ENCODE results near the gene CTNNA3. TPM values are rescaled to one million over a fixed set of nuclear protein-coding genes. Genes with fewer than 3 reads are reported as not detected.

CTNNA3 gene
- total and polyA plus RNA-seq, 7 donors: 0.85 to 66.2 (median 28.1) TPM

DNA sequence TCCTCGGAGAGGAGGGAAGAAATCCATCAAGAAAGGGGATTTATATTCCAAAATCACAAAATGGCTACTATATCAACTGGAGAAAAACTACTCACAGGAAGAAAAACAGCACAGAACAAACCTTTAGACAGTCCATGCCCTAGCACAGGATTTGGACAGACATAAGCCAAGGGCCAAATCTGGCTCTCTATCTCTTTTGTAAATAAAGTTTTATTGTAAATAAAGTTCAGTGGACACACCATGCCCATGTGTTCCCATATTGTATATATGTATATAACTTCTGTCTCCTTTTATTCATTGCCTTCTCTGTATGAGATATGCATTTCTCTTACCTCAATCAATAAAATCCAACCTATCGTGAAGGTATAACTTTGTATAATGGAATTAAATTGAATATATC lies 1513.0 kb downstream of the CTNNA3 start:
- no peak overlapping the region for H3K27ac ChIP-seq
- no peaks in the 10 kb centered on the region for H3K9me3 ChIP-seq
- TF ChIP-seq, protein P1, sequence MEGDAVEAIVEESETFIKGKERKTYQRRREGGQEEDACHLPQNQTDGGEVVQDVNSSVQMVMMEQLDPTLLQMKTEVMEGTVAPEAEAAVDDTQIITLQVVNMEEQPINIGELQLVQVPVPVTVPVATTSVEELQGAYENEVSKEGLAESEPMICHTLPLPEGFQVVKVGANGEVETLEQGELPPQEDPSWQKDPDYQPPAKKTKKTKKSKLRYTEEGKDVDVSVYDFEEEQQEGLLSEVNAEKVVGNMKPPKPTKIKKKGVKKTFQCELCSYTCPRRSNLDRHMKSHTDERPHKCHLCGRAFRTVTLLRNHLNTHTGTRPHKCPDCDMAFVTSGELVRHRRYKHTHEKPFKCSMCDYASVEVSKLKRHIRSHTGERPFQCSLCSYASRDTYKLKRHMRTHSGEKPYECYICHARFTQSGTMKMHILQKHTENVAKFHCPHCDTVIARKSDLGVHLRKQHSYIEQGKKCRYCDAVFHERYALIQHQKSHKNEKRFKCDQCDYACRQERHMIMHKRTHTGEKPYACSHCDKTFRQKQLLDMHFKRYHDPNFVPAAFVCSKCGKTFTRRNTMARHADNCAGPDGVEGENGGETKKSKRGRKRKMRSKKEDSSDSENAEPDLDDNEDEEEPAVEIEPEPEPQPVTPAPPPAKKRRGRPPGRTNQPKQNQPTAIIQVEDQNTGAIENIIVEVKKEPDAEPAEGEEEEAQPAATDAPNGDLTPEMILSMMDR (IDR thresholded peaks at IDR 0.05): no peak
- no peak overlapping the region for H3K4me3 ChIP-seq
- 88 to 95% (median 93%) methylated on average over 2 of the region's 2 CpGs for WGBS, 3 donors
- no peaks in the 10 kb centered on the region for H3K4me1 ChIP-seq
- no peaks in the 10 kb centered on the region for H3K27me3 ChIP-seq (ENCODE audit: insufficient read depth in 3 of 3, low read length in 2 of 3)
- DNase-seq (no peak), ATAC-seq (no peak)
- H3K36me3 ChIP-seq (ENCODE audit: insufficient read depth in 1 of 2, low read depth in 1 of 2): no peaks in the 10 kb centered on the region
- intact Hi-C loops (cut with DNase I): no loop called here

DNA sequence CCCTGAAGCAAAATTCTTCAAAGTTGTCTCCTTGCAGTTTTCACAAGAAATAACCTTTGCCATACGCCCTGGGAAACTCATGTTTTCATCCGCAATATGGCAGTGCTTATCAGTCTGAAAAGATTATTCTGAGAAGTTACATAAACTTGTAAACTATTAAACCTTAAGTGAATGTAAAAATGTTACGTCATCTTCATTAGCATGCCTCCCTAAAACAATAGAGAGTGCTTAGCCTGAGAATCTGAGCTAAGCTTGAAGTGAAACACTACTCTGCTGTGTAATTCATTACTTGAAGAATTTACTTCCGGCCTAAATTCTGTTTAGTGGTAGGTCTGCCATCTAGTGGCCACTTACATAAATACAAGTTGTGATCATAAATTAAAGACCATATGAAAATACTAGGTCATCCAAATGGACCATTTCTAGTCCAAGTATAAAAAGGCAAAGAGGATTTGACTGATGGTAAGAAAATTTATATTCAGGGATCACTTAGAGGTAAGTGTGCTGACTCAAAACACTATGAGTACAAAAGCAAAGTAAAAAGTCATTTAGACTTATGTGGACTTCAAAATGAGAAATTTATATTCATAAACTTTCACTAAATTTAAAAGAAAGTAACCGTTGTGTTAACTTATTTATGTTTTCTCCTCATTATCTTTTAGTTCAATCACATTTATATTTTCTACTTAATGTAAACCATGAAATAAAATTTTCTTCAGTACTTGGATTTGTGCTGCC lies 1515.2 kb downstream of the CTNNA3 start:
- Histone ChIP-seq H3K4me1 (no peaks in the 10 kb centered on the region), H3K27me3 (ENCODE audit: insufficient read depth in 3 of 3, low read length in 2 of 3) (no peaks in the 10 kb centered on the region), H3K27ac (no peak overlapping the region), H3K36me3 (ENCODE audit: insufficient read depth in 1 of 2, low read depth in 1 of 2) (no peaks in the 10 kb centered on the region), H3K4me3 (no peak overlapping the region), H3K9me3 (no peaks in the 10 kb centered on the region)
- no peak for DNase-seq
- ATAC-seq: peak; percentile 65 to 72 (median 66)
- WGBS, 3 donors: 49 to 54% (median 50%) methylated on average over 5 of the region's 5 CpGs
- intact Hi-C loops (cut with DNase I): no loop called here
- TF ChIP-seq, protein P1 (IDR thresholded peaks at IDR 0.05): peak; percentile 72

DNA sequence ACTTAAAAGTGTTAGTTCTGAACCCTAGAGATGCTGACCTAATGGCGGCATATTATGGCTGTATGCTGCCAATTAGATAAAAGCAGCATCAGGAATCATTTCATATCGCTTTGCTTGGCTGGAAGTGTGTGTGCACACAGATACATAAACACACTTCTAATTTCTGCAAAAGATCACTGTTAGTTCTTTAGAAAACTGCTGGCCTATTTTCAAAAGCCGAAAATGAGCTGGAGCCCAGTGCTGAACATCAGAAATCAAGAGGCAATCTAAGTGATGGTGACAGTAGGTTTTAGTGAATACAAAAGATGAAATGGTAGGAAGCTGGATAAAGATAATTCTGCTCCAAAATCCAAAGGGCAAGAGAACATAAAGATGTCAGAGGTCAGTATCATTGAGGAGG lies 1516.0 kb downstream of the CTNNA3 start:
- intact Hi-C loops (cut with DNase I): no loop called here

DNA sequence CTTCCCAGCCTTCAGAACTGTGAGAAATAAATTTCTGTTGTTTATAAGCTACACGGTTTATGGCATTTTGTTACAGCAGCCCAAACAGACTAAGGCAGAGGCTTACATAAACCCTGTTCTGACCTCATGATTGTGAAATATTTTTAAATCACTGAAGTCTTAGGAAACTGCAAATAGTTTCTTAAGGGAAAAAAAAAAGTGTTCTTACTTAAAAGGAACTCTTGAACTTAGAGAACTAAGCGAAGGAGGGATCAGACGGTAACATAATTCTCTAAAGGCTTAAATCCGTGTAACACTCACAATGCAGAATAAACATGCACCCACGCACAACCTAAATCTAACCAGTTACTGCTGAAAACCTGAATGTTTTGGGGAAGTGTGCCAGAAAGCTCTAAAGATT lies 1519.2 kb downstream of the CTNNA3 start:
- Histone ChIP-seq H3K4me3 (no peak overlapping the region), H3K27me3 (ENCODE audit: insufficient read depth in 3 of 3, low read length in 2 of 3) (no peaks in the 10 kb centered on the region), H3K27ac (no peak overlapping the region), H3K4me1 (no peaks in the 10 kb centered on the region), H3K9me3 (no peaks in the 10 kb centered on the region), H3K36me3 (ENCODE audit: insufficient read depth in 1 of 2, low read depth in 1 of 2) (no peaks in the 10 kb centered on the region)
- intact Hi-C loops (cut with DNase I): no loop called here
- TF ChIP-seq, protein P1 (IDR thresholded peaks at IDR 0.05): no peak
- 71 to 76% (median 75%) methylated on average over 5 of the region's 5 CpGs for WGBS, 3 donors
- ATAC-seq (no peak), DNase-seq (no peak)

More for the DNA sequence above, 1516.0 kb downstream of the CTNNA3 start:
- H3K36me3 ChIP-seq (ENCODE audit: insufficient read depth in 1 of 2, low read depth in 1 of 2): no peaks in the 10 kb centered on the region
- TF ChIP-seq, protein P1 (IDR thresholded peaks at IDR 0.05): no peak
- 84 to 87% (median 85%) methylated on average over 3 of the region's 3 CpGs for WGBS, 3 donors
- no peak for ATAC-seq
- no peak for DNase-seq
- H3K4me1 ChIP-seq: no peaks in the 10 kb centered on the region
- H3K27me3 ChIP-seq (ENCODE audit: insufficient read depth in 3 of 3, low read length in 2 of 3): no peaks in the 10 kb centered on the region
- H3K9me3 ChIP-seq: no peaks in the 10 kb centered on the region
- no peak overlapping the region for H3K4me3 ChIP-seq
- H3K27ac ChIP-seq: no peak overlapping the region

DNA sequence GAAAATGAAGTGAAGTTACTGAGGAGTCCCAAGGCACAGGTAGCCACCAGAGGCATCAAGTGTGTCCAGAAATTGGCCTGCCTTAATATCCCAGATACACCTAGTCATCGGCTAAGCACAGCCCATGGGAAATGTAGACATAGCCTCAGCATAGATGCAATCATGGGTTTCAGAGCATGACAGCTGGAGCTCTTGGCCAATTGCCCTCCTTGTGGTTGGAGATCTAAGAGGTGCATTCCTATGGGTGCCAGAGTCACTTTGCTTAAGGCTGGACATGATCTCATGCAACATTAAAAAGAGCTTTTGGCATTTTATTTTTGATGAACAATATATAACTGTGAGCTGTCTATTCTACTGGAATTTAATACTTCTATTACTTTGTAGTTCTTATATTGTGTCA lies 1528.2 kb downstream of the CTNNA3 start:
- no peak for DNase-seq
- H3K4me3 ChIP-seq: no peak overlapping the region
- 17 to 33% (median 23%) methylated on average over 1 of the region's 1 CpG for WGBS, 3 donors

More for the DNA sequence above, 1528.2 kb downstream of the CTNNA3 start:
- no peaks in the 10 kb centered on the region for H3K27me3 ChIP-seq (ENCODE audit: insufficient read depth in 3 of 3, low read length in 2 of 3)
- H3K36me3 ChIP-seq (ENCODE audit: insufficient read depth in 1 of 2, low read depth in 1 of 2): no peaks in the 10 kb centered on the region
- intact Hi-C loops (cut with DNase I): no loop called here
- H3K27ac ChIP-seq: no peak overlapping the region
- H3K9me3 ChIP-seq: no peaks in the 10 kb centered on the region
- H3K4me1 ChIP-seq: no peaks in the 10 kb centered on the region
- ATAC-seq: peak in 2 of 4 donors; percentile 54 to 83
- TF ChIP-seq, protein P1 (IDR thresholded peaks at IDR 0.05): no peak

Data from psoas muscle (tissue), 8 donors.